Suprapubic skin (tissue), 4 donors: ENCODE data around the gene GABPA.

ENCODE experiments used
- POLR2A ChIP-seq, 2 donors: fragments of 450-650 bp; IDR thresholded peaks; one replicate each; pipeline ENCODE4 v1.6.1; 2017; ENCODE audit warnings: antibody characterized with exemption in 2 of 2, mild to moderate bottlenecking in 2 of 2, moderate library complexity in 2 of 2
- POLR2AphosphoS5 ChIP-seq, 3 donors: sonication (generic); formaldehyde crosslinking; IDR thresholded peaks; one replicate each; pipeline ENCODE4 v1.6.1; 2017; ENCODE audit warnings: antibody characterized with exemption in 3 of 3
- TF ChIP-seq, protein P1 (sequence below), 2 donors: fragments of 200-600 bp in 1 of 2; fragments of 450-650 bp in 1 of 2; sonication (generic) in 1 of 2; IDR thresholded peaks; one replicate each; pipeline ENCODE4 v1.5.1; 2016 to 2019; ENCODE audit warnings: antibody characterized with exemption in 2 of 2, mild to moderate bottlenecking in 1 of 2, moderate library complexity in 1 of 2

- TF ChIP-seq, protein P1, sequence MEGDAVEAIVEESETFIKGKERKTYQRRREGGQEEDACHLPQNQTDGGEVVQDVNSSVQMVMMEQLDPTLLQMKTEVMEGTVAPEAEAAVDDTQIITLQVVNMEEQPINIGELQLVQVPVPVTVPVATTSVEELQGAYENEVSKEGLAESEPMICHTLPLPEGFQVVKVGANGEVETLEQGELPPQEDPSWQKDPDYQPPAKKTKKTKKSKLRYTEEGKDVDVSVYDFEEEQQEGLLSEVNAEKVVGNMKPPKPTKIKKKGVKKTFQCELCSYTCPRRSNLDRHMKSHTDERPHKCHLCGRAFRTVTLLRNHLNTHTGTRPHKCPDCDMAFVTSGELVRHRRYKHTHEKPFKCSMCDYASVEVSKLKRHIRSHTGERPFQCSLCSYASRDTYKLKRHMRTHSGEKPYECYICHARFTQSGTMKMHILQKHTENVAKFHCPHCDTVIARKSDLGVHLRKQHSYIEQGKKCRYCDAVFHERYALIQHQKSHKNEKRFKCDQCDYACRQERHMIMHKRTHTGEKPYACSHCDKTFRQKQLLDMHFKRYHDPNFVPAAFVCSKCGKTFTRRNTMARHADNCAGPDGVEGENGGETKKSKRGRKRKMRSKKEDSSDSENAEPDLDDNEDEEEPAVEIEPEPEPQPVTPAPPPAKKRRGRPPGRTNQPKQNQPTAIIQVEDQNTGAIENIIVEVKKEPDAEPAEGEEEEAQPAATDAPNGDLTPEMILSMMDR (IDR thresholded peaks at IDR 0.05), result no peak
- TF ChIP-seq POLR2A (IDR thresholded peaks at IDR 0.05) (no peak), POLR2AphosphoS5 (IDR thresholded peaks at IDR 0.05) (no peak)
Measured at GRCh38 chr21:25733859-25734653, 716 bp upstream of the GABPA start.
